Fibroblast of lung (primary cell): Measurements from ENCODE around the gene PALLD.

Experiments used
- CTCF ChIP-seq, 2 donors: IDR thresholded peaks in 1 of 2; conservative IDR thresholded peaks in 1 of 2; 1 replicate in 1 of 2; 2 replicates in 1 of 2; pipeline ENCODE4 v1.5.1; 2011 to 2012; ENCODE audit warnings: low read length in 2 of 2, control low read depth in 1 of 2, inconsistent platforms in 1 of 2, low read depth in 1 of 2, mild to moderate bottlenecking in 1 of 2
- EZH2 ChIP-seq: IDR thresholded peaks from 2 replicates; pipeline ENCODE4 v1.5.1; 2012; ENCODE audit warnings: low read length, control low read depth, mild to moderate bottlenecking; ENCODE audit errors: missing control alignments

- no peak for TF ChIP-seq CTCF (conservative IDR thresholded peaks at IDR 0.05 in 1 of 2, IDR thresholded peaks at IDR 0.05 in 1 of 2; ENCODE audit: low read depth in 1 of 2, low read length in 2 of 2)
- TF ChIP-seq EZH2 = no peak
These were observed 238.9 kb downstream of the PALLD start for GRCh38 chr4:168735735-168736134.
